BJ (cell line): ENCODE results near the gene TRPM8. TPM values are rescaled to one million over a fixed set of nuclear protein-coding genes. Genes with fewer than 3 reads are reported as not detected.

Source experiments
- CTCF ChIA-PET: fragments of 350-600 bp; formaldehyde crosslinking; extraction: SDS; loops from one replicate; lab custom pipeline; 2021; ENCODE audit warnings: antibody characterized with exemption, inconsistent platforms; lab: Yijun Ruan, JAX
- POLR2A ChIA-PET: fragments of 300-600 bp; sonication (Branson Sonifier 250); formaldehyde crosslinking; extraction: SDS; loops from one replicate; lab custom pipeline; 2021; ENCODE audit warnings: antibody characterized with exemption; lab: Charles Lee
- DNase-seq: peaks from one replicate; pipeline ENCODE4 v3.0.0-alpha.2; 2011; ENCODE audit warnings: low read depth
- H3K27me3 ChIP-seq: 2 replicates; pipeline ENCODE4 v1.6.0; 2011; ENCODE audit warnings: low read length; ENCODE audit not compliant: control insufficient read depth, insufficient read depth
- H3K36me3 ChIP-seq: 2 replicates; pipeline ENCODE4 v1.5.1; 2011; ENCODE audit warnings: low read length; ENCODE audit not compliant: control insufficient read depth, insufficient read depth
- H3K4me3 ChIP-seq: 2 replicates; pipeline ENCODE4 v1.5.1; 2011; ENCODE audit warnings: low read depth, mild to moderate bottlenecking, control low read depth, low read length
- CTCF ChIP-seq: IDR thresholded peaks from 2 replicates; pipeline ENCODE4 v1.5.1; 2011; ENCODE audit warnings: low read depth, mild to moderate bottlenecking, control low read depth, inconsistent platforms, low read length, moderate library complexity; ENCODE audit not compliant: insufficient read depth
- polyA plus RNA-seq: library from polyadenylated mRNA; depleted of rRNA; stranded (reverse); fragments of >200 nt; gene quantifications from 2 replicates; pipeline ENCODE4 v1.2.3, GENCODE V29; 2011; rRNA removed

TRPM8 gene
- polyA plus RNA-seq, 1 experiment, result not detected

DNA sequence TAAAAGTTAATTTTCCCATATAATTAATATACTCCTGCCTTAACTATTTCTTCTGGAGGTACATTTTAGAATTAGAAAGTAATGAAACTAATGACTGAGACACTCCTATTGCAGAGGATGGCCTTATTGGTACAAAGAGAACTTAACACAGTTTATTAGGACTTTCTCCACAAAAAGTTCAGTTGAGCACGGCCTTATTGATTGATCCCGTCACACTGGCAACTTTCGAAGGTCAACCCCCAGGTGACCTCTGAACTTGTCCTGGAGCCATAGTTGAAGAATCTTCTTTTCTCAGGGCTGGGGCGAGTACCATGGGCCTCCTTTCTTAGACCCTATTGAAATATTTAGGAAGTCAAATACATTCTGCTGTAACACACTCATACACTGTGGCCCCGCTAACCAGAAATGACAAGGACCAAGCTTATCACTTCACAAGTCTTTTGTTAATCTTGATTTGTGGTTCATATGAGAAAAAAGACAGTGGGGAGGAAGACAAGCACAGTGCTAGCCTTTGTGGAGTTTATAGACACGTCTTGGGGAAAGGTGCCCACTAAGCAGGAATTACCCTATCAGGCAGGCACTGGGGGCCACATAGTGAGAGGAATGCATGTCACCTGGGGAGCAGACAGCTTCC lies 144.6 kb downstream of the TRPM8 start:
- Histone ChIP-seq H3K27me3 (no peaks in the 10 kb centered on the region), H3K4me3 (no peak overlapping the region), H3K36me3 (no peaks in the 10 kb centered on the region)
- TF ChIP-seq CTCF, result no peak
- no peak for DNase-seq
- ChIA-PET CTCF (interaction anchor here (0.5 kb wide), 1 partner anchor 529 kb away, joined by 4 read pairs; no protein-coding TSS in a partner anchor), POLR2A (no interaction called here)

GRCh38 chr2:234066587-234066986 lies 149.4 kb downstream of the TRPM8 start:
- ChIA-PET POLR2A (no interaction called here), CTCF (no interaction called here)
- no peaks in the 10 kb centered on the region for H3K27me3 ChIP-seq
- TF ChIP-seq CTCF, result no peak
- H3K4me3 ChIP-seq, result no peak overlapping the region
- no peaks in the 10 kb centered on the region for H3K36me3 ChIP-seq
- DNase-seq, result no peak

Other genes starting within 250 kb of the TRPM8 start
- gene UGT1A9, start 245.5 kb upstream of the TRPM8 start, polyA plus RNA-seq, result not detected in 2 replicates
- gene UGT1A7, start 235.5 kb upstream of the TRPM8 start, polyA plus RNA-seq, result not detected in 2 replicates
- gene UGT1A6, start 224.5 kb upstream of the TRPM8 start, polyA plus RNA-seq, result 0.11 TPM in 1 of 2 replicates, not detected in the other
- gene UGT1A5, start 204.5 kb upstream of the TRPM8 start, polyA plus RNA-seq, result not detected in 2 replicates
- not detected in 2 replicates for gene UGT1A4, start 198.6 kb upstream of the TRPM8 start, polyA plus RNA-seq
- not detected in 2 replicates for gene UGT1A3, start 188.3 kb upstream of the TRPM8 start, polyA plus RNA-seq
- not detected in 2 replicates for gene UGT1A1, start 157.1 kb upstream of the TRPM8 start, polyA plus RNA-seq
- not detected in 2 replicates for gene MROH2A, start 139.0 kb upstream of the TRPM8 start, polyA plus RNA-seq
- 30.5 and 46.2 TPM in 2 replicates for gene HJURP, start 62.8 kb upstream of the TRPM8 start, polyA plus RNA-seq
- not detected in 2 replicates for gene SPP2, start 133.3 kb downstream of the TRPM8 start, polyA plus RNA-seq